Measurements from ENCODE around the gene CDH9. TPM values are rescaled to one million over a fixed set of nuclear protein-coding genes. Genes with fewer than 3 reads are reported as not detected.

CDH9 gene
- total RNA-seq, 2 donors from 2014 or later = not detected

DNA sequence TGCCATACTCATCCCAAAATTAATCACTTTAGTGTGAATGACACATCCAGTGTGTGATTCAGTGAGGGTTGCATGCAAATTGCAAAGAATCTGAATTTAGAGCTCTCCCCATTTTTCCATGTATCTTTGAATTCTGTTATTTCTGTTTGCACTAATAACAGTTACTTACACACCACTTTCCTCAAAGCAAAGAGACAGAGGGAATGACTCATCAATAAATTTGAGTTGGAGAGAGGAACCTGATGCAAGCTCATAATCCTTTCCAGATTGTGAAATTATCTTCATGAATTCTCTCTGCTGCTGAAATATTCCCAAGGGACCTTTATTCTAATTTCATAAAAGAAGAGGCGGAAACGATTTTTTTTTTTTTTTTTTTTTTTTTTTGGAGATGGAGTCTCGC lies 204.8 kb downstream of the CDH9 start:
- H3K4me3 Mint-ChIP-seq = no peak overlapping the region
- H3K36me3 Mint-ChIP-seq (ENCODE audit: low read depth) = no peaks in the 10 kb centered on the region
- H3K27ac Mint-ChIP-seq = no peak overlapping the region
- H3K4me1 Mint-ChIP-seq = no peaks in the 10 kb centered on the region
- ATAC-seq (replicated peaks) = no peak
- H3K9me3 Mint-ChIP-seq = peaks cover 18% of the 10 kb centered on the region
- H3K27me3 Mint-ChIP-seq = no peaks in the 10 kb centered on the region
